ENCODE results near the gene ETV1.

DNA sequence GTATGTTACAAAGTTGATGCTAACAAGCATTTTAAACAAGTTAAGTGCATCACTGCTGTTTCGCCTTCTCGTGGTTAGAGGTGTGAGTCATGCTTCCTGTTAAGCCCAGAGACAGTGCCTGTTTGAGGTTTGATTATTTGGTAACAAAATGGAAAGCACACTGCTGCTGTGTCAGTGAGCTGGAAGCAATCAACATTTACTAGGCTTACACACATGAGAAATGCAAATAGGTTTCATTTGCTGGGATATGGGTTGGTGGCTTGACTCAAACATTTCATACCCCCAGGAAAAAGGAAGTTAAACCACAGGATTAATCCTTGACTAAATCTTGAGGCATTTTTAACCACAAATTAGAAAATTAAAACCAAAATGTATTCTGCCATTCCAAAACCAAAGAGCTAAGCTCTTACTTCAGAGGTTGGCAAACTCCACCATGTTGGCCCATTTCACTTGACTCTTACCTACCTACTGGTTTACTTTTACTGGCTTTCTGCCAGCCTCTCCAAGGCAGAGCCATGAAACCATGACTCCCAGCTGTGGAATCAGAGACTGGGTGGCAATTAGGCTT, 139.2 kb downstream of the ETV1 start:
- TF ChIP-seq, protein P1, sequence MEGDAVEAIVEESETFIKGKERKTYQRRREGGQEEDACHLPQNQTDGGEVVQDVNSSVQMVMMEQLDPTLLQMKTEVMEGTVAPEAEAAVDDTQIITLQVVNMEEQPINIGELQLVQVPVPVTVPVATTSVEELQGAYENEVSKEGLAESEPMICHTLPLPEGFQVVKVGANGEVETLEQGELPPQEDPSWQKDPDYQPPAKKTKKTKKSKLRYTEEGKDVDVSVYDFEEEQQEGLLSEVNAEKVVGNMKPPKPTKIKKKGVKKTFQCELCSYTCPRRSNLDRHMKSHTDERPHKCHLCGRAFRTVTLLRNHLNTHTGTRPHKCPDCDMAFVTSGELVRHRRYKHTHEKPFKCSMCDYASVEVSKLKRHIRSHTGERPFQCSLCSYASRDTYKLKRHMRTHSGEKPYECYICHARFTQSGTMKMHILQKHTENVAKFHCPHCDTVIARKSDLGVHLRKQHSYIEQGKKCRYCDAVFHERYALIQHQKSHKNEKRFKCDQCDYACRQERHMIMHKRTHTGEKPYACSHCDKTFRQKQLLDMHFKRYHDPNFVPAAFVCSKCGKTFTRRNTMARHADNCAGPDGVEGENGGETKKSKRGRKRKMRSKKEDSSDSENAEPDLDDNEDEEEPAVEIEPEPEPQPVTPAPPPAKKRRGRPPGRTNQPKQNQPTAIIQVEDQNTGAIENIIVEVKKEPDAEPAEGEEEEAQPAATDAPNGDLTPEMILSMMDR (IDR thresholded peaks at IDR 0.05) = no peak
- no peak for TF ChIP-seq POLR2A (IDR thresholded peaks at IDR 0.05)

Measured in lower leg skin (tissue), 3 donors.